Fibroblast of skin of right quadriceps (primary cell): ENCODE results near the gene WSCD2.
"Not testable (repeated sequence)": the region's sequence is repeated elsewhere in the genome, so short reads cannot be mapped to it uniquely, and the experiment has no call there.

ENCODE experiments used
- DNase-seq: peaks from one replicate; pipeline ENCODE4 v3.0.0-alpha.2; 2013

The WSCD2 gene

DNA sequence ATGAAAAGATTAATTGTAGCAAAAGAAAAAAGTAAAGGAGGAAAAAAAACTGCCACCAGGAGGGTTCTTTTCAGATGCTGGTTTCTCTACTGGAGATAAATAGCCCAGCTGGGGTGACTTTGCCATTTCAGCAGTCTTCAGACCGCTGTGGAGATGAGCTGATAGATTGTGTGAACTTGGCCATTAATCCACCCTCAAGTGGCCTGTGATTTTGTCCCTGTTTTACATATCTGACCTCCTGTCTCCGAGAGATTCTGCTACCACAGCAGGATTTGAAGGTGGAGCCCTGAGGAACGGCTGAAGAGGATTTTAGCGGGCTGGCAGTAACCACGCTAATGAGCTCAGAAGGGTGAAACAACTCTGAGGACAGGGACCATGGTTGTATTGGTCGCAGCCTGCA is 72.7 kb downstream of the WSCD2 start:
- no peak for DNase-seq

DNA sequence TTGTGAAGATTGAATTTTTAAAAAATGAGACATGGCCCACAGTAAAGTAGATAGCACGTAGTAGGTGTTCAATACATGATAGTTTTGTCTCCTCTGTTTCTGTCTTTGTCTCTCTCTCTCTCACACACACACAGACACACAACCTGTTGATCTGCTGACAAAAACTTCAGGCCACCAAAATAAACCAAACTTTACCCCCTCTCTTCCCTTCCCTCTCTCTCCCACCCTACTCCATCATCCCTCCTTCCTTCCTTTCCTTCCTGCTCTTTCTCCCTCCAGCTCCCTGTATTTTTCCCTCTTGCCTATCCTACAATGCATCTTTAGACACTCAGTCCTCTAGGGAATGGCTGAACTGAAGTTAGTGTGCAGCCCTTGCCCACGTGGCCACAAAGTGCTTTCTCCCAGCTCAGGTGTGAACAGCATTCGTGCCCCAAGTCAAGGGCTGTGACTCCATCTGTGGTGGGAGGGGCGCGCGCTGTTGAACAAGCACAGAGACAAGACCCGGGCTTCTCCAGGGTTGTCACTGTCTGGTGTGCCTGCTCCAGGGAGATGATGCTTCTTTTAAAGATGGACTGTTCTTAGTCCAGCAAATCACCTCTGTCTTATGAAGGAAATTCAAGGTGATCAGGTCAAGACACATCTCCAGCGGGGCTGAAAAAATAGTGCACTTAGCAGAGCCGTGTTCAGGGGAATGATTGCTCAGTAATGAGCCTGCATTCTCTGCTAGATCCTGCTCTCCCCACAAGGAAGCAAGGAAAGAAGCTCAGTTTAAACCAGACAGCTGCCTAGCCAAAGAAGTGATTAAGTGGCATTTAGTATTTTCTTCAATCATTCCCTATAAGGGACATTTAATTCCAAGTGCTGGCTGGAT is 75.3 kb downstream of the WSCD2 start:
- no peak for DNase-seq

DNA sequence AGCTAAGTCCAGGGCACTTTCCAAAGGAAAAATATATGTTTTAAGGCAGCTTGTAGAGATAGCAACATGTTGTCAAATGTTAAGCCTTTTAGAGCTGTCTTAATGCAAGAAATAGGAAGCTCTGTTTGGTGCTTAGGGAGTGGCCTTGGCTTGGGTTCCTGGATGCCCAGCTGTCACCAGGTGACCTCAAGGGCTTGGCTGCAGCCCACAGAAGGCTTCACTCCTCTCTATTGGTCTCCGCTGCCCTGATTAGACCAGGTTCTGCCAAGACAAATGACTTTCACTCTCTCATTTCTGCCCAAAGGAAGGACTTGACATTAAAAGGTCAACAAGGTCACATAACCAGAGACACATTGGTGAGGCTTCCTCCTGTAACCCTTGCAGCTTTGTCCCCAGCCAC is 76.8 kb downstream of the WSCD2 start:
- DNase-seq = no peak

DNA sequence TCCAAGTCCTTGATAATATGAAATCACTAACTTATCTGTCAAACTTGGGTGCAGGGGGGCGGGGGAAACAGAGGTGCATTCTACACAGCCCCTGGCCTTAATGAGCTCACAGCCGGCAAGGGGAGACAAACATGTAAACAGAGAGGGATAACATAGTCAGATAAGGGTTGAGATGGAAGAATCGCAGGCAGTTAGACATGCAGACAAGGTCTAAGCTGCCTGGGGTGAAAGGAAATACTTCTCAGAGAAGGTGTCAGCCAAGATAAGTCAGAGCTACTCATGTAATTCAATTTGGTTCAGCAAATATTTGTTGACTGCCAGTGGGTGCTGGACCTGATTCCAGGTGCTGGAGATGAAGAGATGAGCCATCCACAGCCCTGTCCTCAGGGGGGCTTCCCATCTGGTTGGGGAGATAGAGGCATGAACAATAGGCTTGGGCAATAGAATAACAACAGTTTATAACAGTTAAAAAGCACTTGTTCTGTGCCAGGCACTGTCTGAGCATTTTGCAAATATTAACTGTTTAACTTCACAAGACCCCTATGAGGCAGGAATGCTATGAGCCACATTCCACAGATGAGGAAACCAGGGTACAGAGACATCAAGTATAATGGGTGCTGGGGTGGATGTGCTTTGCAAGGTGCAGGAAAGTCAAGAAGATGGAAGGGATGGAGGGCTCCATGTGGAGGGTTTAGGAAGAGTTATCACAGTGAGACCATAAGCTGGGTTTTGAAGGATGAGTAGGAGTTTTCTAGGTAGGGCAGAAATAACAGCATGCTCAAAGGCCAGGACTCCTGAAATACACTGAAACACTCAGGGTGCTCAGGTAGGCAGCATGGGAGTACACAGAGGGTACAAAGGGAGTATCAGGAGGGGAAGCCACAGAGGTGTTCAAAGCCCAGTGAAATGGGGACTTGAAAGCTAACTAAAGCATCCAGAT is 79.0 kb downstream of the WSCD2 start:
- DNase-seq = no peak

DNA sequence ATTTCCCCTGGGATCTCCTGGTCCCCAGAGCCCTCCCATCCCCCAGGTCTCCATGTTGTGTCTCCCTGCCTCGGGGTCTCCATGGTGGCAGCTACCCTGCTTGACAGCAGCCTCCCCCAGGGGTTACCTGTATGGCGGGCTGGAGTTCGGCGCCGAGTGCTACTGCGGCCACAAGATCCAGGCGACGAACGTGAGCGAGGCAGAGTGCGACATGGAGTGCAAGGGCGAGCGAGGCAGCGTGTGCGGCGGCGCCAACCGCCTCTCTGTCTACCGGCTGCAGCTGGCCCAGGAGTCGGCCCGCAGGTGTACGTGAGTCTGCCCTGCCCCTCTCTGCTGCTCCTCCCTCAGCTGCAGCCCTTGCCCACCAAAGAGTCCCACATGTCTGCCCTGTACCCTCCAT is 80.9 kb downstream of the WSCD2 start:
- no peak for DNase-seq

DNA sequence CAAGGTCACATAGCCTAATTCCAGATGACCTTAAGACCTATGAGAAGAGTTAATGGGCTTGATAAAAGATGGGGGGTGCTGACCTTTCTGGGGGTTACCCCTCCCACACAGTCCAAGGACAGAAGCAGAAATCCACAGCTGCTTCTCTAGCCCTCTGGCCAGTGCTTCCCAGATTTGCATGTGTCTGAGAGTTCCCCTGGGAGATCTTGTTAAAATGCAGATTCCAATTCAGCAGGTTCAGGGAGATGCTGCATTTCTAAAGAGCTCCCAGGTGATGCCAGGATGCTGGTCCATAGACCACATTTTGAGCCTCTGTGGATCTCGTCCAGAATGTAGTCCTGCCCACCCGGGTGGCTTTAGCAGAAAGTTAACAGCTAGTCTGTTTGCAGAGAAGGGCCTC is 82.1 kb downstream of the WSCD2 start:
- DNase-seq = no peak

DNA sequence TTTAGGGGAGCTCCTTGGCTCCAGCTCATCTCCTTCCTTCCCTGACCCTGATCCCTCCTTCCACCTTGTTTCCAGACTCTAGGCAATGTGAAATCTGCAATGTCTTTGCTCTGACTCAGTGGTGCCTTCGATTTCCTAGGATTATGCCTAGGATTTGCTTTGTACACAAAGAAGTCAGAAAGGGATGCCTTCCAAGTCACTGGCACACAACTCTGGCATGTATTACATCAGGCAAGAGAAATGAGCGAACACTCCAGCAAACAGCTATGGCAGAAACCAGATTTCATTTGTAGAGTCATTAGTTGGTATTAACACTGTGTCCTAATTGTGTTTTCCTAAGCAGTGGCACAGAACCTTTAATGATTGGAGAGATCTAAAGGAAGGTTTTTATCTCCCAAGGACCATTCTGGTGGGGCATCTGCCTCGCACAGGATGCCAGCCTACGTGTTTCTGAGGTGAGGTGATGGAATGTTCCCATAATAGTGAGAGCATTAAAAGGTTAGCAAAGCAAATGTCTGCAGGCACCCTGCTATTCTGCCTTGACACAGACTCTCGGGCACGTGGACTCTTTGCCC is 84.9 kb downstream of the WSCD2 start:
- no peak for DNase-seq

DNA sequence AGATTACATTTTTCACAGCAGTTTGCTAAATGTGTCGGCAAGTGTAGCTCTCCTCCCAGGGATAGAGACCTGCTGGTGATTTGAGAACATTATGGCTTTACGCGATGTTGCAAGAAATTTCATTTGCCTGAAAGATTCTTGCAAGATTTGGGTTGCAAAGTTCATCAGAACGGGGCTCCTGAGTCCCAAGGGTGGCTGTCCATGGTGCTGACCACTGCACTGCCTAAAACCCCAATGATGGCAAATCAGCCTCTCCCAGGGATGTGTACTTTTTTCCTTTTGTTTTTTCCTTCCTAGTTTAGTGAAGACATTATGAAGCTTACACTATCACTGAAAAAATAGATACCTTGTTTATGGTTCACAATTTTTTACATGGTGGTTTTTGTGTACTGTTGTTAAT is 85.4 kb downstream of the WSCD2 start:
- peak; percentile 14 for DNase-seq

DNA sequence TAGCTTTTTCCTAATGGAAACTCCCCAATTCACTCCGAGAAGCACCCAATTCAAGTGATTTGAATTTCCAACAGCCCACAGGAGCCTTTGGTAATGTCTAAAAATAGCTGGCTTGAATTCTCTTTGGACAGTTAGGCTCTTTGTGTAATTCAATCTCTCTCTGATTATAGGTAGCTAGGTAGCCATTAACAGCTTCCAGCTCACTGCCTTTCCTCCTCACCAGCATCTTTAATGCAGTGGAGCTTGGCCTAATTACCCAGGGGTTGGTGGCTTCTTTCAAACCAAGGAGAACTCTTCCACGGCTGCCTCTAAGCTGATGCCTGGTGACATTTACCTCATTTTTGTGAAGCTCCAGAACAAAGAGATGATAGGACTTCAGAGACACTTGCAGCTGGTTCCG is 86.4 kb downstream of the WSCD2 start:
- no peak for DNase-seq

DNA sequence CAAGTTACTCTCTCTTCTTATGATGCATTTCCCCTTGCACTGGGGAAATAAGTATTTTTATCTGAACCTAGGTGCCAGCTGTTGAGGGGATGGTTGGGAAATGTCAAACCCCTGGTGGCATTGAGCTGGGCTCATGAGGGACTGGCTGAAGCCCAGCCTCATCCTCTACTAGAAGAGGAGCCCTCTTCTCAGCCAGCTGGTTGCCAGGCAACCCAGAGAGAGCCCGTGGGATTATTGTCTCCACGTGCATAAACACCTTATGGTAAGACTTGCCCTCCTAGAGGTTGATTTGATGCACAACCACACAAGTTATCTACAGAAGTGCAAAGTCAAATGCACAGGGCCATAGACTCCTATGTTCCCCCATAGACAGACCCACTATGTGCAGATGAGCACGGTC is 89.8 kb downstream of the WSCD2 start:
- no peak for DNase-seq

DNA sequence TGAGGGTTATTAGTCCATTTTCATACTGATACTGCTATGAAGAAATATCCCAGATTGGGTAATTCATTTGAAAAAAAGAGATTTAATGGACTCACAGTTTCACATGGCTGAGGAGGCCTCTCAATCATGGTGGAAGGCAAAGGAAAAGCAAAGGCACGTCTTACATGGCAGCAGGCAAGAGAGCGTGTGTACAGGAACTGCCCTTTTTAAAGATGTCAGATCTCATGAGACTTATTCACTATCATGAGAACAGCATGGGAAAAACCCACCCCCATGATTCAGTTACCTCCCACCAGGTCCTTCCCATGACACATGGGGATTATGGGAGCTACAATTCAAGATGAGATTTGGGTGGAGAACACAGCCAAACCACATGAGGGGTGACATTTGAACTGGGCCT is 96.0 kb downstream of the WSCD2 start:
- not testable (repeated sequence) for DNase-seq

DNA sequence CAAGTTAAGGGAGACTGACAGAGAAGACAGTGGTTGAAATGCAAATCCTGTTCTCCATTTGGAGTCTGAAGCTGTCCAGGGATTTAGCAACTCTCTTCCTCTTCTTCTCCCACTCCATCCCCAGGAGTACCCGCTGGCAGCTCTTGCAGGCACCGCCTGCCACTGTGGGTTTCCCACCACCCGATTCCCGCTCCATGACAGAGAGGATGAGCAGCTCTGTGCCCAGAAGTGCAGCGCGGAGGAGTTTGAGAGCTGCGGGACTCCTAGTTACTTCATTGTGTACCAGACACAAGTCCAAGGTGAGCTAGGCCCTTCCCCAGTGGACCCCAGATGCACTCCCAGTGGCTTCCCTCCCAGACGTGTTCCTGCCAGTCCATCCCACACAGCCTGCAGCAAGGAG is 97.8 kb downstream of the WSCD2 start:
- DNase-seq = no peak

DNA sequence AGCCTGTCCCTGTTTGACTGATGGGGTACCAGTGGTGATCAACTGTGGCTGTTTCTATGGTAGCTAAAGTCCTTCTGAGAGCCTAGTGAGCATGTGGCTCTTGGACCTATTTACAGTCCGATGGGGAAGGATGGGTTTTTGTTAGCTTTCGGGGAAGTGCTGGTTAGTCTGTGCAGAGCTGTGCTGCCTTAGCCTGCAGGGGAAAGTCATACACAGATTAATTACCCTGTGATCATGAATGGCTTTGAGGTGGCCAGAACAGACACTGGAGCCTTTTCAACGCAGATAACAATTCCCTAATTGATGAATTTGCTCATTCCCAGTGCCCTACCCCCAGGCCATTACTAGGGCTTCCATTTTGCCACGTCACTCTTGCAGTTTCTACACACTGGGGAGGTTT is 99.7 kb downstream of the WSCD2 start:
- DNase-seq = no peak

DNA sequence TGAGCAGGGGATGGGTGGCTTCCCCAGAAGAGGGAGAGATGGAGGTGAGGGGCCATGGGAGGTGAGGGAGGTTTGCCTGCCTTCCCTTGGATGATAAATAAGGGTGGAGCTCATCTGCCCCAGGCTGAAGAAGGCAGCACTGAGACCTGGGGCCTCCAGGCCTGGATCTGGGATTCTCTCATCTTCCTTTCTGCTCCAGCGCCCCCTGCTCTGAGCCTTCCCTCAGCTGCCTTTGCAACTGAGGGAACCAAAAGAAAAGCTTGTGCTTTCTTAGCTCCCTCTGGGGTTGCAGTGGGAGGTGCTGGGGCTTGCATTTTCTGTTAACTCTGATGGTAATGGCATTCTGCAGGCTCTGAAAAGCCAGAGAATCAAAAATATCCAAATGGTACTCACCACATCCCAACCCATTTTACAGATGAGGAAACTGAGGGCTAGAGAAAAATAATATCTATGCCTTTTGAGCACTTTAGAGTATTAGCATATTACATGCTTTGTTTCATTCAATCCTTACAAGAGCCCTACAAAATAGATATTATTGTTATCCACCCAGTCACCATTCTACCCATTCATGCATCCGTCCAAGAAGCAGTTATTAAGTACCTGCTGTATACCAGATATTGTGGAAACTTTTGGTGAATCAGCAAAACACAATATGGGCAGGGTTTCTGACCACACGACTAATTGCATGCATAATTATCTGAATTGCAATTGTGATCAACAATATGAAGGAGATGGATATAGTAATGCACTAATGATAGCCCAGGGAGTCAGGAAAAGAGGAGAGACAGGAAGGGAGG is 102.2 kb downstream of the WSCD2 start:
- no peak for DNase-seq

DNA sequence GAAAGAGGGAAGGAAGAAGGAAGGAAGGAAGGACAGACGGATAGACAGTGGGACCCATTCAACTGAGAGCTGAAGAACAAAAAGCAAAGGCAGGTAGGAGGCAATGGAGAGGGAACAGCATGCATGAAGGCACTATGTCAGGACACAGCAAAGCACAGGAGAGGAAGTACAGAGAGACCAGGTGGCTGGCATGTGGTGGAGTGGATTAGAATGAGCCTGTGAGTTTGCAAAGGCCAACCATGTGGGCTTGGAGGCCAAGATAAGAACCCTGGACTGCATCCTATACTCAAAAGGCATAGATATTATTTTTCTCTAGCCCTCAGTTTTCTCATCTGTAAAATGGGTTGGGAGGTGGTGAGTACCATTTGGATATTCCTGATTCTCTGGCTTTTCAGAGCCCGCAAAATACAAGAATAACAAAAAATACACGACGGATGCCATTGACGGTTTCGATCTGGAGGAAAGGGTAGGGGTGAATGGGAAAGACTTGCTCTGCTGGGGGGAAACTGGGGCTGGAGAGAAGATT is 102.9 kb downstream of the WSCD2 start:
- DNase-seq = no peak

DNA sequence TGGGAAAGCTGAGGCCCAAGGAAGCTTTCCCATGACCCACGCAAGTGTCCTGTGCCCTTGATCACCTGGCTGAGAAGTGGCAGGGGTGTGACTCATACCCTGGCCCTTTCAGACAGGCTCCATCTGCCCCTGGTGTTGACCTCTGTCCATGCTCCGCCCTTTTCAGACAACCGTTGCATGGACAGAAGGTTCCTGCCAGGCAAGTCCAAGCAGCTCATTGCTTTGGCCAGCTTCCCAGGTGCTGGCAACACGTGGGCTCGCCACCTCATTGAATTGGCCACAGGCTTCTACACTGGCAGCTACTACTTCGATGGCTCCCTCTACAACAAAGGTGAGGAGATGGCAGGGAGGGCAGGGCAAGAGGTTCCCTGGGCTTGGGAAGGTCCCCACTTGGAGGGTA is 103.5 kb downstream of the WSCD2 start:
- no peak for DNase-seq

DNA sequence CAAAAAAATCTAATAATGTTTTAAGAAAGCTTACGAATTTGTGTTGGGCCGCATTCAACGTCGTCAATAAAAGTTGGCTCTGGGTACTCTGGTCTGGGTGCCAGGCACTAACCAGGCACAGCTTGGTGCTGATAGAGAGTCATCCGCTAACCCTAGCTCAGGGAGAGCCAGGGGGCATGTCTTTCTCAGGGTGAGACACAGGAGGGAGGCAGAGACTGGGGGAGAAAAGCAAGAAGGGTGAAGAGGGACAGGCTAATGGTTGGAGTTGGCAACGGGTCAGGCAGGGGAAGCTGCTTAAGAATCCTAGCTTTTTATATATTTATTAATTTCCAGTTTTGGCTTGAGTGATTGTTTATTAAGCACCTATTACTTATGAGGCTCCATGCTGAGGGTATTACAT is 105.1 kb downstream of the WSCD2 start:
- DNase-seq = no peak

DNA sequence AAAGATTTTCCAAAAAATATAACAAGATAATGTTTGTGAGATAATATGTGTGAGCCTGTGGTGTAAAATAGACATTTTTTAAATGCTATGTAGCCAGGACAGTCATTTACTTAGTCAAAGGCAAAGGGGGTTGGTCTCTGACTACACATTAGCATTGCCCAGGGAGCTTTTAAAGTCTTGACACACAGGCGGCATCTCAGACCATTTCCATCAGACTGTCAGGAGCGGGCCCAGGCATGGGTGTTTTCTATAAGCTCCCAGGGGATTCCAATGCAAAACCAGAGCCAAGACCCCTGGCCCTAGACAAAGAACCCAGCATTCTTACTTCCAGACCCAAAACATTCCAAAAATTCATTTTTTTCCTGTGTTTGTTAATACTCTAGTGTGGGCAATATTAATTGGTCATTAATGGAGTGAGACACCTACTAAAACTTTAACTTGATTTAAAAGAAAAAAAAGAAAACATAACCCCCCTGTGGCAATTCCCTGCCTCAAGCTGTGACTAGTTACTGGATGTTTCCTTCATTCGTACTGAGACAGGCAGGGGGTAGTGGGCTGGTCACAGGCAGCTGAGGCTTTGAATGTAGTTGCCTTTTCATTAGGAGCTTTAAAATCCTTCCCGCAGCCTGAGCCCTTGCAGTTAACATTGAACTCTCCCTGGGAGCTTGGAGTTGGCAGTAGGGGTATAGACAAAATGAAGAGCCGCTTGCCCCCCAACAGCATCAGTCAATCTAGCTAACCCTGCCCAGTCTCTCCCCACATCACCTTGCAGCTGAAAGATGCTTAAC is 106.3 kb downstream of the WSCD2 start:
- DNase-seq = no peak

DNA sequence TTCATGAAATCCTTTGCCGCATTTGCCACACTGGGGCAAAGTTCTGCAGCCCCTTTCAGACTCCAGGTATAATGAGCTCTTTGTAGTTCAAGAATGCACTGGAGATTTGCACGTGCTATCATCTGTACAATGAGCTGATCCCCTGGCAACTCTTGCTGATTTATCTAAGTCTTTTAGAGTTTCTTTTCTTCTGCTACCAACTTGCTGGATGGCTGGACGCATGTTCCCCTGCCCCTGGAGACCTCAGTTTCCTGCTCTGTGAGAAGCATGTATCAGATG is 106.8 kb downstream of the WSCD2 start:
- DNase-seq = no peak

DNA sequence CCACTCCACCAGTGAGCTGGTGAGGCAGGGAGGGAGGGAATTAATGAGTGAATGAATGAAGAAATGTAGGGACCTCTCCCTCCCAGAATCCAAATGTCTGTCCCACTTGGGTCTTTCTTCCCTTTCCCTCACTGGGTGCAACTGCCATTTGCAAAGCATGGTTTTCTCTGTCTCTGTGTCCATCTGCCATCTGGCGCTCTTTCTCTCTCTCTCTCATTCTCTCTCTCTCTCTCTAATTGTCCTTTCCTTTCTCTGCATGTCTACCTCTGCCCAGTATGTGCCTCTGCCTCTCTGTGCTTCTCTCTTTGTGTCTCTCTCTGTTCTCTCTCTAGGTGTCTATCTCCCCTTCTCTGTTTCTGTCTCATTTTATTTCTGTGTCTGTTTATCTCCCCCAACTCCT is 107.3 kb downstream of the WSCD2 start:
- no peak for DNase-seq

DNA sequence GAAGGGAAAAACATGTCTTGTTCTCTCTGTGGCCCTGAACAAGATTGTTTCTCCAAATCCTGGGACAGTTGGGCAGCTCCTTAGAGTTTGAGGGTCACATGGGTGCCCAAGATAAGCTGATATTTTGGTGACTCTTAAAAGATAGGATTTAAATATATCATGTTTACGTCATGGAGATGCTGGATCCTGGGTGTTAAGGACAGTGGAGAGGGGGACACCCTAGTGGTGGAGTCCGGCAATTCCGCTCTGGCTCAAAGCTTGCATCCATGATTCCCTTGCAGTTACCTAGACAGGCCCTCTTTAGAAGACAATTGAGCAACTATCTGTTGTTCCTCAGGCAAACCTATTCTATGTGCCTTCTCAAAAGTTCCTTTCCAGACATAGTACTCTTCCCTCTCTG is 108.2 kb downstream of the WSCD2 start:
- no peak for DNase-seq

DNA sequence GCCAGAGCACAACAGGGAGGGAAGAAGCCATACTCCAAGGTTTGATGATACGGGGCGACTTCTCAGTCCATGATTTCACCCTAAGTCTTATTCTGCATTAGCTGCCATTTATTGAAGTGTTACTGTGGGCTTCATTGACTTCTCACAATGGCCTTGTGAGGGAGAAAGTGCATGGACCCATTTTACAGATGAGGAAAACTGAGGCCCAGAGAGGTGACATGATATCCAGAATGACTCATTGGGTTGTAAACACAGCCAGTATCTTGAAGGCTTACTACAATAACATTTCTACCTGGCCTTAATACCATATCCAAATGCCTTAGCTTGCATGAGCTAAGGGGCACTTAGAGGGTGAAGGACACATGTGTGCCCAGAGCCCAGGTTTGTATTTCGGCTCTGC is 109.4 kb downstream of the WSCD2 start:
- no peak for DNase-seq
